Islet of Langerhans (tissue), 1 donor: ENCODE results near the gene CNTNAP2.

Experiments used
- FAIRE-seq: peaks from one replicate; lab custom pipeline; 2011; peaks lifted over from hg19 to GRCh38; lab: Jason Lieb, UNC

Gene CNTNAP2

DNA sequence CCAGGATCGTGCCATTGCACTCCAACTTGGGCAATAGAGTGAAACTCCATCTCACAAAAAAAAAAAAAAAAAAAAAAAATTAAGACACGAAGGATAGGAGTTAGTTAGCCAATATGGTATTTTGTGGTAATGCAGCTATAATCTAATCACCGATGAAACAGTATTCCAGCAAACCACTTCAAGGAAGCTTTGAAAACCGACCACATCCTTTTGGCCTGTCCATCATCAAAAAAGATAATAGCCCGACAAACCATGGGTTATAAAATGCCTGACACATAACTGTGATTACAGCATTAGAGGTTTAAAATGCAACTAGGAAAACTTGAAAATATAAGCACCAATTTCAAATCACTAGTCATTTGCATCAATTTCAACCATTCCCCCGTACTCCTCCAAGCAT is 1745.3 kb downstream of the CNTNAP2 start:
- FAIRE-seq, result no peak

GRCh38 chr7:147869456-147869855 is 1752.9 kb downstream of the CNTNAP2 start:
- FAIRE-seq, result no peak

- FAIRE-seq, result no peak
These were observed 1762.5 kb downstream of the CNTNAP2 start for GRCh38 chr7:147878912-147879661.

DNA sequence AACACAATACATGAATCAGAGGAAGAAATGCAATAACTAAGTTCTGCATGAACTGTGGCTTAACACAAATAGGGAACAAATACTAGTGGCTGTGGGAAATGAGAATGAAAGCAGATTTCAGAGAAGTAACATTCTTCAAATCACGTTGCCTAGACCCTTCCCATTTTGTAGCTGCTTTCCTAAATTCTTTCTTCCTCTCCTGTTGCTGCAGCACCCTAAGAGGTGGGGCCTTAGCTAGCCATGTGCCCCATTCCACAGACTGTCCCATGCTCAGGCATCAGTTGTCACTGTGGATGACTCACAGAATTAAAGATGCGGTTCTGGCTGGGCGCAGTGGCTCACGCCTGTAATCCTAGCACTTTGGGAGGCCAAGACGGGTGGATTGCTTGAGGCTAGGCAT is 1769.3 kb downstream of the CNTNAP2 start:
- no peak for FAIRE-seq

GRCh38 chr7:147894271-147894670 is 1777.7 kb downstream of the CNTNAP2 start:
- no peak for FAIRE-seq

- no peak for FAIRE-seq
These were observed 1779.5 kb downstream of the CNTNAP2 start for GRCh38 chr7:147896121-147896520.

DNA sequence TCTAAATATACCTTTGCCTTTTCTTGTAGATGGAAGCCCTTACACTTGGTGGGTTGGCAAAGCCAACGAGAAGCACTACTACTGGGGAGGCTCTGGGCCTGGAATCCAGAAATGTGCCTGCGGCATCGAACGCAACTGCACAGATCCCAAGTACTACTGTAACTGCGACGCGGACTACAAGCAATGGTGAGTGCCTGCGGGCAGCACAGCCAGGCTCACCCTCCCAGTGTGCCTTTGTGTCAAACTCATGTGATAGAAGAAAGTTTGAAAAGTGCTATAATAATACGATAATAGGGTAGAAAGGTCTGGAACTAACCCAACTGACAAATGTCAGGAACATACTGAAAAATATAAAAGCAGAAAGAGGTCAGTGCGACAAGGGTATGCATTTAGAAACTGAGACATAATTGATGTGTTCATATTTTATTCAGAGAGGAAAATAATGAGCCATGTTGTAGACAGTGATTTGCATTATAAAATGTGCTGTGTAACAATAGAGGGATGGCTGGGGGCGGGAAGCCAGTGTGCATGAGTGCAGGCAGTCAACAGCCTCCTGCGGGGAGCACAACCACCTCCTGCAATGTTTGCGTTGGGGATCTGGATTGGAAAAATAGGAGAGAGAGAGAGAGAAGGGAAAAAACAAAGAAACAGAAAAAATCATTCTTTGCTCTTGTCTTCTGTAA is 1787.1 kb downstream of the CNTNAP2 start:
- FAIRE-seq, result no peak

DNA sequence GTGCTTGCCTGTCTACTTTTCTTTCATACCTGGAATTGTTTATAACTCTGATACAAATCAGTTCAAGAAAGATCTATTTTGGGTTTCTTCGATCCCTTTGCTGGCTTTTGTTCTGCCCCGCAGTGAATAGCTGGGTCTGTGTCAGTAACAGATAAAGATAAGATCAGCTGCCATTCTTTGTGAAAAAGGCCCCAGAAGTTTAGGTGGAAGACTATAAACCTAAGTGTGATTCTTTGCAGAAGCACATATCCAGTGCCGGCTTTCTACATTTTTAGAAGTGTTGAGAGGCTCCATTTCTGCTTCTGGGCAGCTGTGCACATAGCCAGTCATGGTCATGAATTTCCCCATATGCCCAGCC is 1787.6 kb downstream of the CNTNAP2 start:
- no peak for FAIRE-seq

DNA sequence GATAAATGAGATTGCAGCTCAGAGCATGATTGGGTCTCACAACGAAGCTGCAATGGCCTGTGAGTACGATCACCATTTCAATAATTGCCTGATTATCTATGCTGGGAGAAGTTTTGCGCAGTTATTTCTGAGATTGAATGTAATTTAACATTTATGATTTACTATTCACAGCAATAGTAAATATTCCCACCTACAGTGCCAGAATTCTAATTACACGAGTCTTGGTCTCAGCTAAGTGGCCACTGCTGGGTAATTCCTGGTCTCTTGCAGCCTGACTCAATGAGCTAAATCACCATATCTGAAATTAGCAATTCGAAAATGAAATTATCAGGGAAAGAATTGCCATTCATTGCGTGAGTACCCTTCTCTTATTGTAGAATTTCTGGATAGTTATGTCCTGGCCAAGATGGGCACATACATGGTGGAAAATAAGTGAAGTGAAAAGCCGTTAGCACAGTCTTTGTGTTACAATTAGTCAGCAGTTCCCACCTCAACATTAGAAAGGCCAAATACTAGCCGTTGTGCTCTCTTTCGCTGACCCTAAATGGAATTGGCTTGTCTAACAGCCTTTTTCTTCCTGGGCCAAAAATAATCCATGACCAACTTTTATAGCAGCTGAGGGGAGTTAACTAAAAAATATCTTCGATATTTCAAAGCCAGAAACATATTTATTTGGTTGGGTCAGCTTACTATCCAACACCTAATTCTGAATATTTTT is 1793.0 kb downstream of the CNTNAP2 start:
- FAIRE-seq, result no peak

DNA sequence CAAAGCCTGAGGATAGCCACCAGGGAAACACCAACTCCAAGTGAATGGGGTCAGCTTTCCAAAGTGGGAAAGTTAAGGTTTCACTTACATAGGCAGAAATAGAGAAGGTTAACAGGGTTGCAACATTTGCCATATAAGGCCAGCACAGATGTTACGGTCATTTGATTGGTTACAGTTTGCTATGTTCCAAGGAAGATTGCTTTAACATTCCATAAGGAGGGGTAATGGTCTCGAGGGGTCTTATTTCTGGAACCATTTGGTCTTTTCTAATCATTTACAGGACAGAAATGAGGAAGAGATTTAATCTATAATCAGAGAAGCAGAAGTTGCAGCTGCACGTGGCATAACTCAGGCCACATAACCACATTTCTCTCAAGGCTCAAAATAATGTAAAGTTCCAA is 1794.6 kb downstream of the CNTNAP2 start:
- no peak for FAIRE-seq

DNA sequence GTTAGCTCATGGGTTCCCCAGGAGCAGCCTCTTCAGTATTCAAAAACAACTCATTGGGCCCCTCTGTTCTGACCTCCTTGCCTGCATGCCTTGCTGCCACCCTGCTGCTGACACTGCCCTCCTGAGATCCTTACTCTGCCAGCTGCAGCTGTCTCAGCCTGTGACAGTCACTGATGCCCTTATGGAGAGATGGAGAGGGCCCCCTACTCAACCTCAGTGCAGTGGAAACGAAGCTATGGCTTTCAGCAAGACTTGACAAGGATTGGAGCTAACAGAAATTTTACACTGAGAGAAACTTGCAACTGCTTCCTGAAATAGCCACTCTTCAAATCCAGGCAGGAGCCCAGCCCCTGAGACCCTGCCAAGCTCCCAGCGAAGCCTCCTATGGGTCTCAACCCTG is 1795.7 kb downstream of the CNTNAP2 start:
- no peak for FAIRE-seq

- FAIRE-seq, result no peak
These were observed 1796.5 kb downstream of the CNTNAP2 start for GRCh38 chr7:147912946-147913638.

GRCh38 chr7:147915781-147916180 is 1799.2 kb downstream of the CNTNAP2 start:
- no peak for FAIRE-seq

- no peak for FAIRE-seq
These were observed 1800.0 kb downstream of the CNTNAP2 start for GRCh38 chr7:147916573-147916972.

GRCh38 chr7:147923841-147924240 is 1807.2 kb downstream of the CNTNAP2 start:
- FAIRE-seq, result no peak

DNA sequence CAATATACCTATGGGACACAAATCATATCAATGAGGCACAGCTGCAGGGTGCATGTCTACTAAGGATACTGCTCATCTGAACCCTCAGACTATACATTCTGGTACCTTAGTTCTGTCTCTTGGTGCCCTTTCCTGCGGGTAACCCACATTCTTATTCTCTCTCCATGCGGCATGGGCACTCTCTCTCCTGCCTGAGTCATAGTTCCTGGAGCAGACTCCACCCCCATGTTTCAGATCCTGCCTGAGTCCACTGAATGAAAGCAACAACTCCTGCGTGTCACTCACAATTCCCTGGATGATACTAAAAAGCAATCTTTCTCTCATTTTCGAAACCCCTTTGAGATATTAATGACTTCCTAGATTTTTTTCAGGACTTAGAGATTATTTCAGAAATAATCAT is 1820.8 kb downstream of the CNTNAP2 start:
- FAIRE-seq, result no peak

- FAIRE-seq, result no peak
These were observed 1824.8 kb downstream of the CNTNAP2 start for GRCh38 chr7:147941381-147941780.

DNA sequence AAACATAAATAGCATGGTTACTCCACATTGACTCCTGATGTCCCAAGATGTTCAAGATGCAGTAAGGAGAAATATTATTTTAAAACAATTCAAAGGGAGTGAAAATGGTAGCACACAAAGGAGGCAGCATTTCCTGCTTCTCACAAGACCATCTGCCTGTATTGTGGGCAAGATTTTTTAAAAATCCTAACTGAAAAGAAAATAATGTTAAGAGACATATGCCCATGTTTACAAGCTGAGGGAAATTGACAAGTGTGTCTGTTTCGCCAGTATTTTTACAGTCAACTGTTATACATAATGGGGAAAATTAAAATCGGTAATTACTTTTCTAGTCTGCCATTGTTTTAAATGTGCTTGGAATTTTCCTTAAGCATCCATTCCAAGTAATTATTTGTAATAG is 1827.7 kb downstream of the CNTNAP2 start:
- FAIRE-seq, result no peak

- no peak for FAIRE-seq
These were observed 1836.3 kb downstream of the CNTNAP2 start for GRCh38 chr7:147952918-147953317.

- FAIRE-seq, result no peak
These were observed 1851.5 kb downstream of the CNTNAP2 start for GRCh38 chr7:147968046-147968610.

DNA sequence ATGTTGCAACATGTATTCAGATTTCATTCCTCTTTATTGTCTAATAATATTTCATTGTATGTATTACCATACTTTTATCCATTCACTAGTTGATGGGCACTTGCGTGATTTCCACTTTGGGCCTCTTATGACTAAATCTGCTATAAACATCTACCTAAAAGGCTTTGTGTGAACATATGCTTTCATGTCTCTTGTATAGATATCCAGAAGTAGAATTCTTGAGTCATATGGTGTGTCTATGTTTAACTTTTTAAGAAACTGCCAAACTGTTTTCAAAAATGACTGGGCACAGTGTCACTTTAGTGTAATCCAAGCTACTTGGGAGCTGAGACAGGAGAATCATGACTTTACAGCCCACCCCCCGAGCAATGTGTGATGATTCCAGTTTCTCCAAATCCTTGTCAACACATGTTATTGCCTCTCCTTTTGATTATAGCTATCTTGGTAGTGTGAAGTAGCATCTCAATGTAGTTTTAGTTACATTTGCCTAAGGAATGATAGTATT is 1855.1 kb downstream of the CNTNAP2 start:
- no peak for FAIRE-seq

- FAIRE-seq, result no peak
These were observed 1861.6 kb downstream of the CNTNAP2 start for GRCh38 chr7:147978201-147978600.
